ENCODE data around the gene PRIM2.
"Not testable (repeated sequence)": the region's sequence is repeated elsewhere in the genome, so short reads cannot be mapped to it uniquely, and the experiment has no call there.

Gene PRIM2

GRCh38 chr6:57305761-57306160 is 11.7 kb upstream of the PRIM2 start:
- no peak for DNase-seq
- in situ Hi-C loops (cut with MboI; ENCODE audit: low pct_unique_long_range_greater_than_20kb, low sequenced_read_pairs), result loop anchor here (25.0 kb wide), 1 partner anchor 393 kb away; no protein-coding TSS in a partner anchor

GRCh38 chr6:57306273-57306672 is 11.2 kb upstream of the PRIM2 start:
- in situ Hi-C loops (cut with MboI; ENCODE audit: low pct_unique_long_range_greater_than_20kb, low sequenced_read_pairs), result loop anchor here (25.0 kb wide), 1 partner anchor 394 kb away; no protein-coding TSS in a partner anchor

GRCh38 chr6:57307850-57308249 is 9.6 kb upstream of the PRIM2 start:
- no peak for DNase-seq
- in situ Hi-C loops (cut with MboI; ENCODE audit: low pct_unique_long_range_greater_than_20kb, low sequenced_read_pairs), result loop anchor here (25.0 kb wide), 1 partner anchor 396 kb away; no protein-coding TSS in a partner anchor

More at GRCh38 chr6:57306273-57306672, 11.2 kb upstream of the PRIM2 start:
- no peak for DNase-seq

GRCh38 chr6:57308755-57309154 is 8.7 kb upstream of the PRIM2 start:
- in situ Hi-C loops (cut with MboI; ENCODE audit: low pct_unique_long_range_greater_than_20kb, low sequenced_read_pairs), result loop anchor here (25.0 kb wide), 1 partner anchor 396 kb away; no protein-coding TSS in a partner anchor
- DNase-seq, result not testable (repeated sequence)

DNA sequence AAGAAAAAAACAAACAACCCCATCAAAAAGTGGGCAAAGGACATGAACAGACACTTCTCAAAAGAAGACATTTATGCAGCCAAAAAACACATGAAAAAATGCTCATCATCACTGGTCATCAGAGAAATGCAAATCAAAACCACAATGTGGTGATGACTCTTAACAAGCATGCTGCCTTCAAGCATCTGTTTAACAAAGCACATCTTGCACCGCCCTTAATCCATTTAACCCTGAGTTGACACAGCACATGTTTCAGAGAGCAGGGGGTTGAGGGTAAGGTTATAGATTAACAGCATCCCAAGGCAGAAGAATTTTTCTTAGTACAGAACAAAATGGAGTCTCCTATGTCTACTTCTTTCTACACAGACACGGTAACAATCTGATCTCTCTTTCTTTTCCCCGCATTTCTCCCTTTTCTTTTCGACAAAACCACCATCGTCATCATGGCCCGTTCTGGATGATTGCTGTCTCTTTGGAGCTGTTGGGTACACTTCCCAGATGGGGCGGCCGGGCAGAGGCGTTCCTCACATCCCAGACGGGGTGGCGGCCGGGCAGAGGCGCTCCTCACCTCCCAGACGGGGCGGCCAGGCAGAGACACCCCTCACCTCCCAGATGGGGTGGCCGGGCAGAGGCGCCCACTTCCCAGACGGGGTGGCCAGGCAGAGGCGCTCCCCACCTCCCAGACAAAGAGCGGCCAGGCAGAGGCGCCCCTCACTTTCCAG is 7.2 kb upstream of the PRIM2 start:
- not testable (repeated sequence) for DNase-seq
- in situ Hi-C loops (cut with MboI; ENCODE audit: low pct_unique_long_range_greater_than_20kb, low sequenced_read_pairs), result loop anchor here (25.0 kb wide), 1 partner anchor 398 kb away; no protein-coding TSS in a partner anchor

DNA sequence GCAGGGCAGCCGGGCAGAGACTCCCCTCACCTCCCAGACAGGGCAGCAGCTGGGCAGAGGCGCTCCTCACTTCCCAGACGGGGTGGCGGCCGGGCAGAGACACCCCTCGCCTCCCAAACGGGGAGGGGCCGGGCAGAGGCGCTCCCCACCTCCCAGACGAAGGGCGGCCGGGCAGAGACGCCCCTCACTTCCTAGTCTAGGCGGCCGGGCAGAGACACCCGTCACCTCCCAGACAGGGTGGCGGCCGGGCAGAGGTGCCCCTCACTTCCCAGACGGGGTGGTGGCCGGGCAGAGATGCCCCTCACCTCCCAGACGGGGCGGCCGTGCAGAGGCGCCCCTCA is 6.6 kb upstream of the PRIM2 start:
- no peak for DNase-seq
- in situ Hi-C loops (cut with MboI; ENCODE audit: low pct_unique_long_range_greater_than_20kb, low sequenced_read_pairs), result loop anchor here (25.0 kb wide), 1 partner anchor 398 kb away; no protein-coding TSS in a partner anchor

- DNase-seq, result not testable (repeated sequence)
- in situ Hi-C loops (cut with MboI; ENCODE audit: low pct_unique_long_range_greater_than_20kb, low sequenced_read_pairs), result loop anchor here (25.0 kb wide), 1 partner anchor 399 kb away; no protein-coding TSS in a partner anchor
These were observed 6.0 kb upstream of the PRIM2 start for GRCh38 chr6:57311300-57312003.

DNA sequence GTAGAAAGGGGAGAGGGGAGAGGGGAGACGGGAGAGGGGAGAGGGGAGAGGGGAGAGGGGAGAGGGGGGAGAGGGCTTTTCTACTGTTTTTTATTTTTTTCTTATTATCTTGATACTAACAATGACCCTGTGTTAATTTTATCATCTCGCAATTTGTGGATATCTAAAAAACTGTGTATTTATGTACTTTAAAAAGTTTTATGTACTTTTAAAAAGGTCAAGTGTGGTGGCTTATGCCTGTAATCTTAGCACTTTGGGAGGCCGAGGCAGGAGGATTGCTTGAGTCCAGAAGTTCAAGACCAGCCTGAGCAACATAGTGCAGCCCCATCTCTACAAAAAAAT is 5.5 kb upstream of the PRIM2 start:
- DNase-seq, result no peak
- in situ Hi-C loops (cut with MboI; ENCODE audit: low pct_unique_long_range_greater_than_20kb, low sequenced_read_pairs), result loop anchor here (25.0 kb wide), 1 partner anchor 400 kb away; no protein-coding TSS in a partner anchor

GRCh38 chr6:57313009-57313408 is 4.4 kb upstream of the PRIM2 start:
- in situ Hi-C loops (cut with MboI; ENCODE audit: low pct_unique_long_range_greater_than_20kb, low sequenced_read_pairs), result loop anchor here (25.0 kb wide), 1 partner anchor 401 kb away; no protein-coding TSS in a partner anchor
- no peak for DNase-seq

DNA sequence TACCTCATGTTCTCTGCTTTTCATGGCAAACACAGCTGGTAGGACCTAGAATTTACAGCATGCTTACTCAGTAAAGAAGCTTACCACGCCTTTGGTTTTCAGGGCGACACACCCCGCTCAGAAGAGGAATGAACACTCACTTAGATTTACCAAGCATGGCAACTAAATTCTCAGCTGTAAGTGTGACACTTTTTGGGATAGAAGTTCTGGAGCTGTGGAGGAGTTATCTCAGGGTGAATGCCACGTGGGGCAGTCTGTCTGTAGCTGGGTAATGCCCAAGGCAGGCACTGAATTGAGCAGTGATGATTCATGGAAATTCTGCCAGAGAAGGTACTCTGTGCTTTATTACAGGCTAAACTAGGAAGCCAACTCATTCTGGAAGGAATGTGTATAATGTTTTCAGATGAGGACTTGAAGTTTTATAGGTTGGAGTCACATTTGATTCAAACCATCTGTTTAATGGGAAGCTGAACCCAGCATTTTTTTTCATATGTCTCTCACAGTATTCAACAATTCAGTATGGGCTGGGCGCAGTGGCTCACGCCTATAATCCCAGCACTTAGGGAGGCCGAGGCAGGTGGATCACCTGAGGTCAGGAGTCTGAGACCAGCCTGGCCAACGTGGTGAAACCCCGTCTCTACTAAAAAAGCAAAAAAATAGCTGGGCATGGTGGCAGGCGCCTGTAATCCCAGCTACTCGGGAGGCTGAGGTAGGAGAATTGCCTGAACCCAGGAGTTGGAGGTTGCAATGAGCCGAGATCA is 3.5 kb upstream of the PRIM2 start:
- in situ Hi-C loops (cut with MboI; ENCODE audit: low pct_unique_long_range_greater_than_20kb, low sequenced_read_pairs), result loop anchor here (25.0 kb wide), 1 partner anchor 402 kb away; no protein-coding TSS in a partner anchor
- no peak for DNase-seq

DNA sequence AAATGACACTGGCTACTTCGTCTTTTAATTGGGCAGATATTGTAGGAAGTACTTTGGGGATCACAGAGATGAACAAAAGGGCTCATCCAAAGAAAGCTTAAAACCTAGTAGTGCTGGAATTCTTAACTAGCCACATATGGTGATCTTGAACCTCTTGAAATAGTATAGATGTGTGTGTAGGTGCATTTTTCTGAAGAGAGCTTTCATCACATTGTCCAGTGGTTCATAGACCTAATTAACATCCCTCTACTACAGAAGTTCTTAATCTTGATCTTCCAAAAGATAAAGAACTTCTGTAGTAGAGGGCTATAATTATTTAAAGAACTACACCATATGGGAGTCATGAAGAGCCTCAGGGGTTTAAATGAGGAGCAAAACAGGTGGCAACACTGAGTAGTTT is 2.3 kb upstream of the PRIM2 start:
- in situ Hi-C loops (cut with MboI; ENCODE audit: low pct_unique_long_range_greater_than_20kb, low sequenced_read_pairs), result loop anchor here (25.0 kb wide), 1 partner anchor 403 kb away; no protein-coding TSS in a partner anchor
- no peak for DNase-seq

- in situ Hi-C loops (cut with MboI; ENCODE audit: low pct_unique_long_range_greater_than_20kb, low sequenced_read_pairs), result loop anchor here (25.0 kb wide), 1 partner anchor 404 kb away; no protein-coding TSS in a partner anchor
- DNase-seq, result no peak
These were observed 1.6 kb upstream of the PRIM2 start for GRCh38 chr6:57315851-57316250.

- peak; percentile 96 for DNase-seq
- in situ Hi-C loops (cut with MboI; ENCODE audit: low pct_unique_long_range_greater_than_20kb, low sequenced_read_pairs), result loop anchor here (25.0 kb wide), 1 partner anchor 404 kb away; no protein-coding TSS in a partner anchor
These were observed 810 bp upstream of the PRIM2 start for GRCh38 chr6:57316581-57317059.

GRCh38 chr6:57324538-57324937 is 7.1 kb downstream of the PRIM2 start:
- in situ Hi-C loops (cut with MboI; ENCODE audit: low pct_unique_long_range_greater_than_20kb, low sequenced_read_pairs), result loop anchor here (25.0 kb wide), 1 partner anchor 412 kb away; no protein-coding TSS in a partner anchor
- peak; percentile 70 for DNase-seq

DNA sequence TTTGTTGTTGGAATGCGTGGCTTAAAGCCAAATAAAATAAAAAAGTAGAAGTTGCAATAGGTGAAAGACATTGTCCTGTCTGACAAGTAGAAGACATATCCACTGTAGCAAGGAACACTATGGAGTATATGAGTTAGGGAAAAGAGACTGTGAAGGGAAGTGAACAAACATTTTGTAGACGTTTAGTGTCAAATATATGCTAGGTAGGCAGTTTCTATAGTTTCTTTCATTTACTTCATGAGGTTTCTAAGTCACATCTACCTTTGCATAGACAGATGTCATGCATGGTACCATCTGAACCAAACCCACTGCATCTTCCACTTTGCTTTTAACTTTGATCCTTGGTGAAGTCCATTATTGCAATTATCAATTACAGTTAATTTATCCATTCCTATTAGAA is 9.9 kb downstream of the PRIM2 start:
- no peak for DNase-seq
- in situ Hi-C loops (cut with MboI; ENCODE audit: low pct_unique_long_range_greater_than_20kb, low sequenced_read_pairs), result no loop called here

- no peak for DNase-seq
- in situ Hi-C loops (cut with MboI; ENCODE audit: low pct_unique_long_range_greater_than_20kb, low sequenced_read_pairs), result no loop called here
These were observed 10.6 kb downstream of the PRIM2 start for GRCh38 chr6:57328074-57328473.

DNA sequence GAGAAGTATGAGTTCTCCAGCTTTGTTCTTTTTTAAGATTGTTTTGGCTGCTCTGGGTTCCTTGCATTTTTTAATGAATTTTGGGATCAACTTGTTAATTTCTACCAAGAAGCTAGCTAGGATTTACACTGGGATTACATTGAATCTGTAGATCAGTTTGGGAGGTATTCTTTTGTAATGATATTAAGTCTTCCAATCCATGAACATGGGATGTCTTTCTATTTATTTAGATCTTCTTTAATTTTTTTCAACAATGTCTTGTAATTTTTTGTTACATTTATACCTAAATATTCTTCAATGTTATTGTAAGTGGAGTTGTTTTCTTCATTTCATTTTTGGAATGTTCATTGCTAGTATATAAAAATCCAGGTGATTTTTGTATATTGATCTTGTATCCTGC is 12.5 kb downstream of the PRIM2 start:
- no peak for DNase-seq
- in situ Hi-C loops (cut with MboI; ENCODE audit: low pct_unique_long_range_greater_than_20kb, low sequenced_read_pairs), result no loop called here

GRCh38 chr6:57342148-57342669 is 24.8 kb downstream of the PRIM2 start:
- no peak for DNase-seq
- in situ Hi-C loops (cut with MboI; ENCODE audit: low pct_unique_long_range_greater_than_20kb, low sequenced_read_pairs), result no loop called here

DNA sequence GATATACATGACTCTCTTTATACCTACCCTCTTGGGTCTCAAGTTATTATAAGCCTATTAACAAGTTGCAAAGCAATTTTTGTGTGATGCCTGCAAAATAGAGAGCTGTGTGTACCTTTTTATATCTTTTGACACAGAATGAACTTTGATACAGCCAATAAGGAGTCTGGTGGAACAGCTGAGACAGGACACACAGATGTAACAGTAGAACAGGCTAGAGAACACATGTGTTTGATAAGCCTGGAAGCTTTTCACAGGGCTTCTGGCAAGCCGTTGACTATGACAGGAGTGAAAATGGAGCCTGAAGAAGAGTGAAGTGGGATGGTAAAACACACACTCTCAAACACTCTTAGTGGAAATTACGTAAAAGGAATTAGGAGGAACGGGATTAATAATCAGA is 25.9 kb downstream of the PRIM2 start:
- DNase-seq; in situ Hi-C loops (cut with MboI; ENCODE audit: low pct_unique_long_range_greater_than_20kb, low sequenced_read_pairs): not testable (repeated sequence)

Data from KBM-7 (cell line).